Caco-2 (cell line): ENCODE data around the gene EPX. TPM values are rescaled to one million over a fixed set of nuclear protein-coding genes. Genes with fewer than 3 reads are reported as not detected.

Experiments
- BruUV-seq: library from RNA; stranded (reverse); fragments of 400-500 nt; replicated peaks from 2 replicates; lab custom pipeline; 2021; lab: Mats Ljungman, UMichigan
- CTCF ChIA-PET: fragments of 300-600 bp; sonication (Branson Sonifier 250); formaldehyde crosslinking; loops from one replicate; lab custom pipeline; 2022; ENCODE audit warnings: antibody characterized with exemption; lab: Charles Lee
- POLR2A ChIA-PET: fragments of 300-600 bp; sonication (Branson Sonifier 250); formaldehyde crosslinking; loops from one replicate; lab custom pipeline; 2022; ENCODE audit warnings: antibody characterized with exemption; lab: Charles Lee
- DNase-seq, 2 experiments: peaks; one replicate each; pipeline versions ENCODE4 v3.0.0 to v3.0.0-alpha.2; 2020 to 2022
- H3K27me3 ChIP-seq: replicated peaks from 2 replicates; pipeline ENCODE4 v1.6.0; 2011; ENCODE audit warnings: low read length; ENCODE audit not compliant: control insufficient read depth, insufficient read depth
- H3K36me3 ChIP-seq: 2 replicates; pipeline ENCODE4 v1.5.1; 2011; ENCODE audit warnings: low read length; ENCODE audit not compliant: control insufficient read depth, insufficient read depth
- H3K4me1 ChIP-seq: fragments of 250-450 bp; sonication (Bioruptor Pico); 2 replicates; pipeline ENCODE4 v1.5.1; 2020; ENCODE audit warnings: mild to moderate bottlenecking
- H3K4me3 ChIP-seq: 2 replicates; pipeline ENCODE4 v1.5.1; 2011; ENCODE audit warnings: low read depth, mild to moderate bottlenecking, control low read depth, low read length
- H3K9me3 ChIP-seq: fragments of 250-450 bp; sonication (Bioruptor Pico); 2 replicates; pipeline ENCODE4 v1.5.1; 2020; ENCODE audit warnings: mild to moderate bottlenecking, moderate library complexity
- H3K27ac Mint-ChIP-seq: one replicate; pipeline ENCODE4 v1.8.0; 2022; ENCODE audit warnings: mixed read lengths; ENCODE audit not compliant: unreplicated experiment
- H3K27me3 Mint-ChIP-seq: one replicate; pipeline ENCODE4 v1.8.0; 2022; ENCODE audit warnings: mixed read lengths; ENCODE audit not compliant: insufficient read depth, unreplicated experiment
- H3K36me3 Mint-ChIP-seq: one replicate; pipeline ENCODE4 v1.8.0; 2022; ENCODE audit warnings: mild to moderate bottlenecking, mixed read lengths; ENCODE audit not compliant: insufficient read depth, unreplicated experiment
- H3K4me1 Mint-ChIP-seq: one replicate; pipeline ENCODE4 v1.8.0; 2022; ENCODE audit warnings: low read depth, mixed read lengths; ENCODE audit not compliant: unreplicated experiment
- H3K4me3 Mint-ChIP-seq: one replicate; pipeline ENCODE4 v1.8.0; 2022; ENCODE audit warnings: mild to moderate bottlenecking, moderate library complexity, mixed read lengths; ENCODE audit not compliant: unreplicated experiment
- H3K9me3 Mint-ChIP-seq: one replicate; pipeline ENCODE4 v1.8.0; 2022; ENCODE audit warnings: mixed read lengths; ENCODE audit not compliant: unreplicated experiment
- CTCF ChIP-seq, 2 experiments: fragments of 200-600 bp in 1 of 2; IDR thresholded peaks; 1 replicate in 1 of 2; 2 replicates in 1 of 2; pipeline versions ENCODE4 v1.5.1 to v1.8.0; 2011 to 2022; ENCODE audit warnings: antibody characterized with exemption in 1 of 2, control low read depth in 1 of 2, inconsistent platforms in 1 of 2, low read depth in 1 of 2, low read length in 1 of 2, mild to moderate bottlenecking in 1 of 2, moderate library complexity in 1 of 2; ENCODE audit not compliant: insufficient read depth in 1 of 2, severe bottlenecking in 1 of 2, unreplicated experiment in 1 of 2
- intact Hi-C: fragments of 100-400 bp; cut with micrococcal nuclease; formaldehyde crosslinking; loops from one replicate; pipeline ENCODE4 v1.10.0; 2022; ENCODE audit not compliant: unreplicated experiment
- total RNA-seq: library from RNA; stranded (reverse); gene quantifications from 2 replicates; pipeline ENCODE4 v1.2.3, GENCODE V29; 2022

EPX gene
- total RNA-seq, 1 experiment from 2014 or later: not detected

GRCh38 chr17:58147930-58148434 lies 44.5 kb upstream of the EPX start, which contains the start of gene OR4D1:
Gene OR4D1 (plus strand): TSS chr17:58148384. CDS start chr17:58155154, 6,770 bp downstream.
- Histone ChIP-seq H3K36me3 (no peaks in the 10 kb centered on the region), H3K9me3 (no peaks in the 10 kb centered on the region; the same call in 1 of the 2 replicates), H3K27me3 (no peaks in the 10 kb centered on the region), H3K4me3 (no peak within 1 kb of the TSS), H3K4me1 (no peaks in the 10 kb centered on the region)
- TF ChIP-seq CTCF (IDR thresholded peaks at IDR 0.05; ENCODE audit: insufficient read depth in 1 of 2, low read depth in 1 of 2, low read length in 1 of 2, severe bottlenecking in 1 of 2, unreplicated experiment in 1 of 2): no peak
- no TSS peak for BruUV-seq
- Mint-ChIP-seq H3K36me3 (no peaks in the 10 kb centered on the region), H3K9me3 (peaks cover 25% of the 10 kb centered on the region), H3K27ac (no peak within 1 kb of the TSS), H3K4me3 (no peak within 1 kb of the TSS), H3K27me3 (peaks cover 38% of the 10 kb centered on the region), H3K4me1 (no peaks in the 10 kb centered on the region)
- no peak for DNase-seq
- ChIA-PET CTCF (no interaction called here), POLR2A (no interaction called here)
- intact Hi-C loops: no loop called here

GRCh38 chr17:58148609-58149008 lies 43.9 kb upstream of the EPX start:
- Mint-ChIP-seq H3K27ac (no peak overlapping the region), H3K27me3 (peaks cover 38% of the 10 kb centered on the region), H3K9me3 (peaks cover 22% of the 10 kb centered on the region), H3K36me3 (no peaks in the 10 kb centered on the region), H3K4me3 (no peak overlapping the region), H3K4me1 (no peaks in the 10 kb centered on the region)
- Histone ChIP-seq H3K9me3 (no peaks in the 10 kb centered on the region; the same call in 1 of the 2 replicates), H3K4me3 (no peak overlapping the region), H3K36me3 (no peaks in the 10 kb centered on the region), H3K4me1 (no peaks in the 10 kb centered on the region), H3K27me3 (no peaks in the 10 kb centered on the region; the same call in 1 of the 2 replicates)
- ChIA-PET CTCF (no interaction called here), POLR2A (no interaction called here)
- DNase-seq: no peak
- no peak for TF ChIP-seq CTCF (IDR thresholded peaks at IDR 0.05; ENCODE audit: insufficient read depth in 1 of 2, low read depth in 1 of 2, low read length in 1 of 2, severe bottlenecking in 1 of 2, unreplicated experiment in 1 of 2)
- no TSS peak for BruUV-seq
- intact Hi-C loops: no loop called here

- ChIA-PET CTCF (no interaction called here), POLR2A (no interaction called here)
- Mint-ChIP-seq H3K9me3 (peaks cover 4% of the 10 kb centered on the region), H3K36me3 (no peaks in the 10 kb centered on the region), H3K27me3 (peaks cover 33% of the 10 kb centered on the region), H3K4me3 (no peak overlapping the region), H3K27ac (no peak overlapping the region), H3K4me1 (no peaks in the 10 kb centered on the region)
- Histone ChIP-seq H3K4me1 (no peaks in the 10 kb centered on the region), H3K4me3 (no peak overlapping the region), H3K36me3 (no peaks in the 10 kb centered on the region), H3K9me3 (no peaks in the 10 kb centered on the region), H3K27me3 (no peaks in the 10 kb centered on the region; the same call in 1 of the 2 replicates)
- DNase-seq: no peak
- intact Hi-C loops: no loop called here
- no TSS peak for BruUV-seq
- TF ChIP-seq CTCF (IDR thresholded peaks at IDR 0.05; ENCODE audit: insufficient read depth in 1 of 2, low read depth in 1 of 2, low read length in 1 of 2, severe bottlenecking in 1 of 2, unreplicated experiment in 1 of 2): no peak
Measured at GRCh38 chr17:58150394-58150793, 42.1 kb upstream of the EPX start.
